Retinal pigment epithelial cell (primary cell): ENCODE results near the gene ARFGAP1.

Source experiments
- DNase-seq: peaks from one replicate; pipeline ENCODE4 v3.0.0-alpha.2; 2010; ENCODE audit warnings: low read depth
- H3K4me3 ChIP-seq: 2 replicates; pipeline ENCODE4 v1.5.1; 2011; ENCODE audit warnings: mild to moderate bottlenecking, low read length, control low read depth, moderate library complexity
- CTCF ChIP-seq: conservative IDR thresholded peaks from 2 replicates; pipeline ENCODE4 v1.5.1; 2011; ENCODE audit warnings: low read depth, low read length, control low read depth, inconsistent platforms

The ARFGAP1 gene

GRCh38 chr20:63264519-63264918, 8.1 kb upstream of the ARFGAP1 start:
- TF ChIP-seq CTCF, result no peak
- no peak overlapping the region for H3K4me3 ChIP-seq
- no peak for DNase-seq

GRCh38 chr20:63265891-63266515, 6.6 kb upstream of the ARFGAP1 start:
- no peak for DNase-seq
- no peak for TF ChIP-seq CTCF
- H3K4me3 ChIP-seq, result no peak overlapping the region

- no peak for DNase-seq
- no peak for TF ChIP-seq CTCF
- H3K4me3 ChIP-seq, result no peak overlapping the region
Observed at GRCh38 chr20:63267691-63268090, 4.9 kb upstream of the ARFGAP1 start.

GRCh38 chr20:63268256-63268655, 4.4 kb upstream of the ARFGAP1 start:
- DNase-seq, result peak; percentile 51
- H3K4me3 ChIP-seq, result no peak overlapping the region
- no peak for TF ChIP-seq CTCF

- no peak for DNase-seq
- no peak for TF ChIP-seq CTCF
- H3K4me3 ChIP-seq, result no peak overlapping the region
Observed at GRCh38 chr20:63268671-63269439, 3.8 kb upstream of the ARFGAP1 start.

- TF ChIP-seq CTCF, result no peak
- DNase-seq, result no peak
- H3K4me3 ChIP-seq, result no peak overlapping the region
Observed at GRCh38 chr20:63269724-63270123, 2.9 kb upstream of the ARFGAP1 start.

- no peak overlapping the region for H3K4me3 ChIP-seq
- no peak for DNase-seq
- TF ChIP-seq CTCF, result no peak
Observed at GRCh38 chr20:63270606-63271325, 1.8 kb upstream of the ARFGAP1 start.
